ENCODE results near the gene PAK4.

The PAK4 gene

GRCh38 chr19:39169143-39169810 lies 43.7 kb downstream of the PAK4 start:
- in situ Hi-C loops (cut with HindIII; ENCODE audit: low sequenced_read_pairs): no loop called here

GRCh38 chr19:39170386-39171231 lies 45.0 kb downstream of the PAK4 start:
- H3K4me3 ChIP-seq (ENCODE audit: low read depth, low read length): no peak overlapping the region
- no peak for DNase-seq (ENCODE audit: low read depth)
- TF ChIP-seq CTCF (IDR thresholded peaks at IDR 0.05; ENCODE audit: low read depth, low read length, missing control alignments): no peak
- in situ Hi-C loops (cut with HindIII; ENCODE audit: low sequenced_read_pairs): no loop called here

More at GRCh38 chr19:39169143-39169810, 43.7 kb downstream of the PAK4 start:
- no peak overlapping the region for H3K4me3 ChIP-seq (ENCODE audit: low read depth, low read length)
- no peak for DNase-seq (ENCODE audit: low read depth)
- TF ChIP-seq CTCF (IDR thresholded peaks at IDR 0.05; ENCODE audit: low read depth, low read length, missing control alignments): no peak

- no peak for TF ChIP-seq CTCF (IDR thresholded peaks at IDR 0.05; ENCODE audit: low read depth, low read length, missing control alignments)
- no peak for DNase-seq (ENCODE audit: low read depth)
- no peak overlapping the region for H3K4me3 ChIP-seq (ENCODE audit: low read depth, low read length)
- in situ Hi-C loops (cut with HindIII; ENCODE audit: low sequenced_read_pairs): no loop called here
Observed at GRCh38 chr19:39171479-39172465, 46.2 kb downstream of the PAK4 start.

GRCh38 chr19:39172700-39173501 lies 47.3 kb downstream of the PAK4 start:
- H3K4me3 ChIP-seq (ENCODE audit: low read depth, low read length): no peak overlapping the region
- DNase-seq (ENCODE audit: low read depth): no peak
- in situ Hi-C loops (cut with HindIII; ENCODE audit: low sequenced_read_pairs): no loop called here
- TF ChIP-seq CTCF (IDR thresholded peaks at IDR 0.05; ENCODE audit: low read depth, low read length, missing control alignments): no peak

GRCh38 chr19:39173502-39173991 lies 48.0 kb downstream of the PAK4 start:
- TF ChIP-seq CTCF (IDR thresholded peaks at IDR 0.05; ENCODE audit: low read depth, low read length, missing control alignments): no peak
- DNase-seq (ENCODE audit: low read depth): no peak
- in situ Hi-C loops (cut with HindIII; ENCODE audit: low sequenced_read_pairs): no loop called here
- no peak overlapping the region for H3K4me3 ChIP-seq (ENCODE audit: low read depth, low read length)

Measured in astrocyte of the cerebellum (primary cell).